HG02642 (cell line): ENCODE data around the gene ITPR2.
A peak's percentile ranks its signal among the peaks of the same experiment; 100 is the strongest.

ENCODE experiments used
- ATAC-seq: cut with Tn5 transposase; IDR thresholded peaks from one replicate; pipeline ENCODE4 v1.9.1; 2021; ENCODE audit warnings: mild to moderate bottlenecking; ENCODE audit not compliant: unreplicated experiment, poor library complexity

ITPR2 gene

DNA sequence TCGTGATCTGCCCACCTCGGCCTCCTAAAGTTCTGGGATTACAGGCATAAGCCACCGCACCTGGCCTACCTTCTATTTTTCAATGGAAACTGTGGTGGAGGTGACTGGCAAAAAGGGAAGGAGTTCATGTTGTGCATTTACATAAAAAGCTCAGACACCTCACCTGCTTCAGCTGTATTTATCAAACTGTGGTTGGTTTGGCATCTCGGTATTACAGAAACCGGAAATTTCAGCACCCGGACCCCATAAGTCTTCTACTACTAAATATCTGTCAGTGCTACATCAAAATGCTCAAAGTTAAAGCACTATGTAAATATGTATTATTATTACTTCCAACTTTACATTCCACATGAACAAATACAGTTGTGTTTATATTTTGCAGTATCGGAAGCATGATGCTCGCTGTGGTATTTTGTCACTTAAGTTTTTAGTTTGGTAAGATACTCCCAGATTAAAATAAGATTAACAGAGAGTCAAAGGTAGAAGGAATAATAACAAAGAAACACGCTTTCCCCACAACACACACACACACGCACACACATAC, 95.4 kb downstream of the ITPR2 start:
- no peak for ATAC-seq

DNA sequence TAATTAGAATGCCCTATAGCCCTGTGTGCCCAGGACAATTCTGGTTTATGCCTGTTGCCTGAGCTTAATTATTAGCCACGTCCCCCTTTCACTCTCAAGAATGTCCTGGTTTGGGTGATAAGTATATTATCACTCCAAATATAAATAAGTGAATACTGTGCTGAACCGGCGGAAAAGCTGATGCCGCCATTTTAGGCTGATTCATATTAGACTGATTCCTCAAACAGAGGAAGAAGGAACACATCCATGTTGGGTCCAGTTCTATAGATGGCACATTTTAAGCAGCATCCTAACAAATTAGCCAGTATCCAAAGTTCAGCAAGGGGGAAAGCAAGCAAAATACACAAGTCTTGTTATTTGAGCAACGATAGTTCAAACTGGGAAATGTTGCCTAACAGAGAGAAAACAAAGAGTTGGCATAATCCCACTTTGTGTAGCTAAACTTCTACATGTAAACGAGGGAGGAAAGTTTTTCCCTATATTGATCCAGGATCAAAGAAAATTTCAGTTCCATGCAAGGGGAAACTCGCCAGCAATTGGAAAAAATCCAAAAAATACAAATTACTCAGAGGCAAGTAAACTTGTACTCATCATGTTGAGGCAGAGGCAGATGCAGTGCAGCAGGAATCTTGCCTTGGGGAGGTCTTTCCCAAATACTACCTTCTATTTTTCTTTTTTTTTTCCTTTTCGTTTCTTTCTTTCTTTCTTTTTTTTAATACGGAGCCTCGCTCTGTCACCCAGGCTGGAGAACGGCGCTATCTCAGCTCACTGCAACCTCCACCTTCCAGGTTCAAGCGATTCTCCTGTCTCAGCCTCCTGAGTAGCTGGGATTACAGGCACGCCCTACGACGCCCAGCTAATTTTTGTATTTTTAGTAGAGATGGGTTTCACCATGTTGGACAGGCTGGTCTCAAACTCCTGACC, 96.2 kb downstream of the ITPR2 start:
- ATAC-seq = no peak

DNA sequence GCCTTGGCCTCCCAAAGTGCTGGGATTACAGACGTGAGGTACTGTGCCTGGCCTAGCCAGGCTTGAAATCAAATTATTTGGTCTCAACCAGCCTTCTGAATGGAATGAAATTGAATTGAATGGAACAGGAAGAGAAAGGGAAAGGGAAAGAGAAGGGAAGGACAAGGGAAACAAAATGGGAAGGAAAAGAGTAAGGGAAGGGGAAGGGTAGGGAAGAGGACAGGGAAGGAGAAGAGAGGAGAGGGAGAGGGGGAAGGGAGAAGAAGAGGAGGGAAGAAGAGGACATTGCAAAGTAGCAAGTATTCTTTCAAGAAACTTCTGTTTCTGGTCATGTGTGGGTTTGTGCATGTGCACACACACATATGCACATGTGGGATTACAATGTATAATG, 97.8 kb downstream of the ITPR2 start:
- ATAC-seq = no peak

DNA sequence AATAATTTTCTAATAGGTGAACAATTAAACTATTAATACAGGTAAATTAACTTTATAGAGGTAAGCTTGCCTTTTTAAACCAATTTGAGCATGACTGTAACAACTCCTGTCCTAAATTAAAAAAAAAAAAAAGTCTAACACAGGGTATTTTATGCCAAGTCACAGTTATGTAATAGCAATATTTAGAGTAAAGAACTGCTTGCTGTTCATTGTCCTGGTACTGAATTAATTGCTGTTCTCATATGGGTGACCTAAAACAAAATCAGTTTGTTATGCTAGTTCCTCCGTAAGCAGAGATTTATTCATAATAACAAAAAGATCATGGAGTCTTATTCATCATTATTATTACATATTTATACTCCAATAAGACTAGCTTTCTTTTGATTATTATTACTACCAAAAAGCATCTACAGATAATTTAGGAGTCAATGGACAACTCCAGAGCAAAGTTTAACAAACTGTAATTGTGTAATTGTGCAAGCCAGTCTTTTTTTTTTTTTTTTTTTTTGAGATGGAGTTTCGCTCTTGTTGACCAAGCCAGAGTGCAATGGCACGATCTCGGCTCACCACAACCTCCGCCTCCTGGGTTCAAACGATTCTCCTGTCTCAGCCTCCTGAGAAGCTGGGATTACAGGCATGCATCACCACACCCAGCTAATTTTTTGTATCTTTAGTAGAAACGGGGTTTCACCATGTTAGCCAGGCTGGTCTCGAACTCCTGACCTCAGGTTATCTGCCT, 98.3 kb downstream of the ITPR2 start:
- ATAC-seq = no peak

DNA sequence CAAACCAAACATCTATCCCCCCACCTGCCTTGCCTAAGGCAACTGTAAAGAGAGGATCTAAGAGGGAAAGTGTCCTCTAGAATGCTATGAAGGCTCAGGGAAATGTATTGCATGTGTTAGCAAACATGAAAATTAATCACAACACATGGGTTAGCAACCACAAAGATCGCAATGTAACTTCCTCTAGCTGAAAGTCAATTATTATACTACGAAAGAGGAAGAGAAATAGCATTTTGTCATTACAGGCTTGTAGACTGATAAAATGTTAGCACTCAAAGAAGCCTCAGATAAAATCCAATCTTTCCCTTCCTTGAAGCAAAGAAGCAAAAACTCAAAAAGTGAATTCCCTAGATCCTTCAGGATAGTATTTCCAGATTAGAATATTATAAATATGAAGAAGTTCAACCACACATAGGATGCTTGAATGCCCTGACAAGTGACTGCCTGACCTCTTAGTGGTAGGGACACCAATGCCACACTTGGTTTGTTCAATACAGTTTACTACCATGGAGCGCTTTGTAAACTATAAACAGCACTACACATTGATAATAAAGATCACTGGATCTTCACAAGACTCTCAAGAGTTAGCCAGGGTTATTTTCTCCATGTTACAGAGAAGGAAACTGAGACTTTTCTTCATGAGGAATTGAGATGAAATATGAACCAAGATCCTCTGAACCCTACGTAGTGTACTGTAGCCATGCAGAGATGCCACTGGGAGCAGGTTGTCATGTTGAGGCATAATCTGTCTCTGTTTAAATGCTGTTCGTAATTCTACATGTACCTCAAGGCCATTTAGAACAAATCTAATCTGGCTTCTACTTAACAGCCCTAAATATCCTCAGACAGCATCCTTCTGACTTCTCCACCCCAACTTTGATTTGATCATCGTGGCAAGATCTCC, 100.7 kb downstream of the ITPR2 start:
- peak; percentile 57 for ATAC-seq

DNA sequence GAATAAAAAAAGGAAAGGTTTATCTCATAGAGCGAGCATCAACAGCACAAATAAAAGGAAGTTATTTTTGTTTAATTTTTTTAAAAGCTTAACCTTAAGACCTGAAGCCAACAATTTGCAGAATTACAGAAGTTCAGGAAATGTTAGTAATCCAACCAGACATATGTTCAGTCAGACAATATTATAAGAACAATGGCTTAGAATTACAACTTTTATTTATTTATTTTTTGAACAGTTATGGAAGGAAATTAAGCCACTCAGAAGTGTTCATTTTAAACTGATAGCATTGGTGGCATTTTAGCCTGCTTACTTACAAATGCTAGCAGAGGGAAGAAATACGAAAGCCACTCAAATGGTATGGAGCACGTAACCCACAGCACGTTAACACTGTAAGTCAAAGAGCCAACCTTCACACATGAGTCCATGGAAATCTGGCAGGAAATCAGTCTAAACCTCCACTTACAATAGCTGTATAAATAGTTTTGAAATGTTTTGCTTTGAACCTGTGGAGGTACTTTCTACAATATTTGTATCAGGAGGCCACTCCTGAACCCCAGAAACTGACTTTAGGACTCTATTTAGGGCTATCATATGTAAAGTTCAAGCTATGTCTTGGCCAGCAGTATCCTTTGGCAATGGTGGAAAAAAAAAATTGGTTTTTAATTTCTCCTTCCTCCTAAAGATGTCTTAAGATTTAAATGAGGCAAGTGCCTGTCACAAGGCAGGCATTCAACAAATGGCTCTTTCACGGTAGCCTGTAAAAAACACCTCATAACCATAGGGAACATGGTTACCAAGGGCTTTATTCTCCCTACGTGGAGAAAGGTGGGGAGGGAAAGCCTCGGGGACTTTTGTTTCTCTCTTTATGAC, 102.3 kb downstream of the ITPR2 start:
- ATAC-seq = no peak

DNA sequence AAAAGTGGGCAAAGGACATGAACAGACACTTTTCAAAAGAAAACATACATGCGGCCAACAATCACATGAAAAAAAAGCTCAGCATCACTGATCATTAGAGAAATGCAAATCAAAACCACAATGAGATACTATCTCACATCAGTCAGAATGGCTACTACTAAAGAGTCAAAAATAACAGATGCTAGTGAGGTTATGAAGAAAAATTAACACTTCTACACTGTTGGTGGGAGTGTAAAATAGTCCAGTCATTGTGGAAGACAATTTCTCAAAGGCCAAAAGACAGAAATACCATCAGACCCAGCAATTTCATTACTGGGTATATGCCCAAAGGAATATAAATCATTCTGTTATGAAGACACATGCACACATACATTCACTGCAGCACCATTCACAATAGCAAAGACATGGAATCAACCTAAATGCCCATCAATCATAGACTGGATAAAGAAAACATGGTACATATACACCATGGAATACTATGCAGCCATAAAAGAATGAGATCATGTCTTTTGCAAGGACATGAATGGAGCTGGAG, 103.8 kb downstream of the ITPR2 start:
- ATAC-seq = peak; percentile 49

DNA sequence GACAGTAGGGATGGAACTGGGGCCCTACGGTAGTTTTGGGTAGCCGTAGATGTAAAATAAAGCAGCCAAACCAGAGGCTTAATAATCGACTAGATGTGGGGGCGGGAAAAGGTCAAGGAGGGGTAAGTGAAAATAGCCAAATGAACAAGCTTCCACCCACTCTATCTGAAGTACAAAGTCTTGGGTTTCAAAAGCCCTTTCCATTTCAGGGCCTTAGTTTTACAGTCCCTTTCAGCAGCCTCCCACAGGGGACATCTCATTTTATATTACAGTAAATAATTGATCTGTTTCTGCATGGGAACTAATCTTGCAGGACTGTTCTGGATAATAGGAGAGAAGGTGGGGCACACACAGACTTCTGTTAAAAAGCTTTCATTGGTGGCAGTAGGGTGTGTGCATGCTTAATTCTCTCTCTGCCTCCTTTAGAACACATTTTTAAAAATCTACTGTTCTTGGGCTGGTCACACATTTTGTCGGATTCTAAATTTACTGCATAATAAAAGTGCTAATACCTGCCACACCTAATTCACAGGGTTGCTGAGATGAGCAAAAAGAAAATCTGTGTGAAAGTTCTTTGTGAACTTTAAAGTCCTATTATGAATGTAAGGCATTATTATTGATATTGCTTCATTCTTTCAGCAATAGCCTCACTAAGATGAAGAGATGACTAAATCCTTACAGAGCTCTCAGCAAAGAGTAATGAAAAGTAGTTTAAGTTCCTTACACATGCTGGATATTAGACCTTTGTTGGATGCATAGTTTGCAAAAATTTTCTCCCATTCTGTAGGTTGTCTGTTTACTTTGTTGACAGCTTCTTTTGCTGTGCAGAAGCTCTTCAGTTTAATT, 104.6 kb downstream of the ITPR2 start:
- ATAC-seq = peak; percentile 41

DNA sequence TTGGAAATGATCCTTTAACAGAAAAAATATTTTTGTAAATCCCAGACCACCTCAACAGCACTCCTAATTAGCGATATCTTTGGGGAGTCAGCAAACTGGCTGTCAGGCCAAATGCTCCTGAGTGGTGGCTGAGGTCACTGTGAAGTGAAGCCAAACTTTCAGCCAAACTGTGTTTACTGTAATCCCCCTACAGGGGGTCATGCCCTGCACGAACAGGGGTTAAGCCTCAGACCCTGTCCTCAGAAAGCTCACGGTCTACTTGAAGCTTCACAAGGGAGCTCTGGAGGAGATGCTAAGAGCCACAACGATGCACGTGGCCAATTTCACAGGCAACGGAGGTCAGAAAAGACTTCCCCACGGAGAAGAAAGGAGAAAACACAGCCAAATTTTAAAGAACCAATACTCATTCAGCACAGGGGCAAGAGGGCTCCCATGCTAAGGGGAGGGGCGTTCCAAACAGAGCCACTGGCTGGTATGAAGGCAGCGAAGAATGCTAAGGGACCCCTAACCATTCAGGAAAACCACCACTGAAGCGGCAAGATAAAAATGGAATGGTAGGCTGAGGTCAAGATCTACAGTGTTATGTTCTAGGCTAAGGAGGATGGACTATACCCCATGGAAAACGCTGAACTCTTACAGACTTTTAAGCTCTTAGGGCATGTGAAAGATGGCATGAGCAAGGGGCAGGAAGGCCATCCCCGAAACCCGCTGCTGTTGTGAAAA, 105.4 kb downstream of the ITPR2 start:
- no peak for ATAC-seq

DNA sequence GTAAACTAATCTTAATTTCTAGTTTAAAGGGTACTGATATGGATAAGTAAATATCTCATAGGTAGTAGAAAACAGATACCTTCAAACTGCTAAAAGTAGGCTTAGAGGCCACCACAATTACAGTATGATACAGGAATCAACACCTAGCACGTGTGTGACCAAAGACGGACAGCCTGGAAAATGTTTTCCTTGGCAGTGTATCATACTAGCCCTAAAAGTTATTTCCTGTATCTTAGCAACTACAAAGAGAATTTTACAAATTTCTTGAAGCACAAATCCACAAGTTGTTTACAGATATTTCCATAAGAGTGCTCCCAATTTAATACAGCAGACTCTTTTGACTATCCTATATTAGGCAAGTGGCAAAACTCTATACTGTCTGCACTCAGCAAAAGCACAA, 106.0 kb downstream of the ITPR2 start:
- no peak for ATAC-seq

DNA sequence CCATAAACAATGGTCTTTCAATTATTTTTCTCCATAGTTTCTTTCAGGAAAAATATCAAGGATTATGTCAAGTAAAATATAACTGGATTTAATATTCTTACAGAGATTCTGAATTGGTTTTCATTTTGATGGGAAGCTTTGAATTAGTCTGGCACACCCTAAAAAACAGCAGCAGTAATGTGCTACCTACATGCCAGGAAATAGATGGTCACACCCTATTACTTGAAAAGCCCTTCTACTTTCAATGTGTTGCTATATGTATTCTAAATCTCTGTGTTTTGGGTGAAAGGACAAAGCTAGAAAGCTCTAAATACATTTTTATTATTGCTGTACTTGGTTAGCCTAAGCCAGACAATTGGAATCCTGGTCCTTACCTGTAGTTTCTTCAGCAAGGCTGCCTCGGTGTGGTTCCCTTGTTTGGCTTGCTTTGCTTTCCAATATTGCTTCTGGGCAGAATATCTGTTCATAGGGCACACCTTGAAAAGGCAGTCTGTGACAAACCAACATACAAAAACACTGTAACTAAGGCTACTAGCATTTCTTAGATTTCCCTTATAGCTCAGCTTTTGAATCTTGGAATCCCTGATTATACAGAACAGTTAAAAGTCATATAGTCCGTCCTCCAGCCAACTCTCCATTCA, 107.6 kb downstream of the ITPR2 start:
- no peak for ATAC-seq

DNA sequence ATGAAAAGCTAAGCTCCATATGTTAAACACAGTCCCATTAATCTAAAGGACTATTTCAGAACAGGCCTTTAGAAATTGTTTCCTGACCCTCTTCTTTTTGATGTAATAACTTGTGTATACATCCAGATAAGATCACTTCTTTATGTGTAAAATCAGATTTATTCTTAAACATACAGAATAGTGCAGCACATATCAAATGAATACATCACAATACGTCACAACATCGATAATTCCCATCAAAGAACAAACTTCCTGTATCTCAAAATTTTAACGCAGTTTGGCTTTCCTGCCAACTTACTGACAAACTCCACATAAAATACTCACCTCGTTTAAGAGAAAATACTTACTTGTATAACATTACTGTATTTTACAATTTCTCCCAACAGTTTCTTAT, 108.7 kb downstream of the ITPR2 start:
- no peak for ATAC-seq

DNA sequence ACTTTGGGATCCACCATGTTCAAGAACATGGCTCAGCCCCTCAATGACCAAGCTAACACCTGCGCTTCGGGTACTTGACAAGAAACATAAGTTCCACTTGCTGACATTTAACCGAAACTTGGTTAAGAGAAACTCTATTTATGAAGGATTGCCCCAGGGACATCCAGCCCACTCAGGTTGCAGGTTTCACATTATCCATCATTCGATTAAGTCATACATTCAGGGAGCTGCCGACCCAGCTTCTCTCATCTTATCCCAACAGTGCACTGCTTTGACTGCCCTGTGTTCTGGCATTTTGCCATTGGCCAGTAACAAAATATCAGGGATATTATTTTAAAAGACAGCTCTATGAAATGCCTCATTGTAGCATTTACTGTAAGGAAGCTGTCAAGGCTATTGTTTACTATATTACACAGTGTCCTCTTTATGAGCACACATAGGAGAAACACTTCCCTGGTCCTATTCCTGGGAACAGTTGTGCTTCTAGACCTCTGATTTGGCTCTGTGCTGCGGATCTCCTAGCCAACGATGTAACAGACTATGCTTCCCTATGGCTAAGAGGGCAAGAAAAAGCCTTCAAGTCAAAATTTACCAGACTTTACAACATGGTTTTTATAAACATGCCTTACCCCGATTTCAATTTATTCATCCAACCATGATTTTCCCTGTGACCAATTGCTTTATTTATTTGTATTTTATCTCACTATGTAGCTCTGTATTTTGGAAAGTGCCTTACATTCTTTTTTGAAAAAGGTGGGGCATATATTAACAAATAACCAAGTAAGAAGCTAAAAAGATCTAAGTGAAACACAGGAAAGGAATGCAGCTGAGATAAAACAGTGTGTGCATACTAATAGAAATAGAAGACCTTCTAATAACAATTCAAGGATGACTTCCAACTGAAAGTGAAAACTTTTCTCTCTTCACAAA, 109.3 kb downstream of the ITPR2 start:
- ATAC-seq = peak; percentile 52

DNA sequence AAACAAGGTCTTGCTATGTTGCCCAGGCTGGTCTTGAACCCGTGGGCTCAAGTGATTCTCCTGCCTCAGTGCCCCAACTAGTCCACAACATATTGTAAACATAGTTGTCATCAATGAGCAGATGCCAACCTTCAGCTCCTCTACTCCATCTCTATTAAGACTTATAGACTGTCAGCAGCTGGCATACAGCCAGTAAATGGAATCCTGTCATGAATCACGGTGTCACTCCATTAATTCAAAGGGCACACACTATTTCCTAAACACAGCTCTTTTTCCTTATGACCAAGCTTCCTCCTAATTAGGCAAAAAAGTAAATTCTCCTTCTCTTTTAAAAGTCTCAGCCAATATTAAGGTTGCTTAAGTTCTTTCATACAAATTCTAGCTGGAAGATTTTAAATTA, 111.2 kb downstream of the ITPR2 start:
- no peak for ATAC-seq

DNA sequence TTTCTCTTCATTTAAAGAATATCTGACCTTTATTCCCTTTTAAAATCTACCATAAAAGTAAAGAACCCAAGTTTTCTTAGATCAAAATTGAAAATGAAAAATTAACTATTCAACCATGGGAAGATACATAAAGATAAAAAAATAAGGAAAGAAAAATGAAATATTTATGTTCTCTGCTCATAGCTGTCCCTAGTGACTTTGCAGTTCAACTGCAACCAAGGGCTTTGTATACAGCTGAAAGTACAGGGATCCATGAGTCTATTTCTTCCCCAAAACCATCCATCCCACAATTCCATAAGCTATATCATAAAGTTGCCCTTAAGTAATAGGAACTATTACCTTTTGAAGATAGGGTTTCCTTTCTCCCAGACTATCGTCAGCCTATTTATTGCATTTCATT, 113.1 kb downstream of the ITPR2 start:
- no peak for ATAC-seq

DNA sequence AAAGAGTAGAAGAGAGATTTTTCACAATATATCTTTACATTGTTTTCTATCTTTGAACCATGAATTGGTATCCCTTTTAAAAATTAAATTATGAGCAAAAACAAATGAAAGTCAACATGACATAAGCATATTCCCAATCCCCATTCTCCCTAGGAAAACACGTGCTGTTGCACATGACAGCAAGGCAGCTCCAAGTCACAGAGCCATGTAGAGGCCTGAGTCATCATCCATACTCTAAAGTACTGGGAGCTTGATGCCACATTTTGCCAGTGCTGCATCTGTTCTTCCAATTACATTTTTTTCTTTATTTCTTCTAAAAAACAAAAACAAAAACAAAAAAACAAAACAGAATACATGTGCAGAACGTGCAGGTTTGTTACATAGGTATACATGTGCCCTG, 115.2 kb downstream of the ITPR2 start:
- ATAC-seq = no peak
